K562 (cell line): ENCODE results near the gene PDE9A. TPM values are rescaled to one million over a fixed set of nuclear protein-coding genes. Genes with fewer than 3 reads are reported as not detected.
A peak's percentile ranks its signal among the peaks of the same experiment; 100 is the strongest.

Experiments
- ATAC-seq: fragments of 200-7000 bp; cut with Tn5 transposase; 3 replicates; pipeline ENCODE4 v1.9.1; 2020; ENCODE audit warnings: moderate library complexity
- BruUV-seq: library from RNA; stranded (reverse); fragments of 400-500 nt; replicated peaks from 2 replicates; lab custom pipeline; 2021; lab: Mats Ljungman, UMichigan
- CTCF ChIA-PET: fragments of 300-600 bp; formaldehyde crosslinking; extraction: SDS; loops from one replicate; lab custom pipeline; 2021; ENCODE audit warnings: low intra/inter-chr PET ratio; lab: Yijun Ruan, JAX
- POLR2A ChIA-PET: fragments of 300-600, 350-650 bp; sonication (Branson Sonifier 250); formaldehyde crosslinking; extraction: SDS; loops from one replicate; lab custom pipeline; 2021; ENCODE audit warnings: antibody characterized with exemption, inconsistent platforms; lab: Yijun Ruan, JAX
- DNase-seq, 4 experiments: peaks; one replicate each; pipeline versions ENCODE4 v3.0.0 to v3.0.0-alpha.2; 2011 to 2018; ENCODE audit warnings: low spot score in 3 of 4, mixed read lengths in 3 of 4; ENCODE audit errors: extremely low read depth in 1 of 4
- FAIRE-seq: peaks from 2 replicates; lab custom pipeline; 2011; peaks lifted over from hg19 to GRCh38; lab: Jason Lieb, UNC
- H2AFZ ChIP-seq: 2 replicates; pipeline ENCODE4 v1.6.0; 2011; ENCODE audit warnings: low read depth, low read length, control low read depth, inconsistent platforms
- H3K27ac ChIP-seq: fragments of 200-600 bp; 3 replicates; pipeline ENCODE4 v1.8.0; 2011; ENCODE audit warnings: low read depth, mild to moderate bottlenecking, control low read depth, inconsistent platforms, low read length, moderate library complexity, mixed read lengths; ENCODE audit errors: extremely low read depth
- H3K27me3 ChIP-seq, 2 experiments: fragments of 300-600 bp in 1 of 2; 2 replicates in 1 of 2; 3 replicates in 1 of 2; pipeline versions ENCODE4 v1.6.0 to v1.8.0; 2011; ENCODE audit warnings: inconsistent platforms in 2 of 2, low read length in 2 of 2, mild to moderate bottlenecking in 1 of 2, mixed read lengths in 1 of 2, moderate library complexity in 1 of 2; ENCODE audit not compliant: control insufficient read depth in 2 of 2, insufficient read depth in 2 of 2
- H3K36me3 ChIP-seq: fragments of 300-600 bp; 3 replicates; pipeline ENCODE4 v1.8.0; 2011; ENCODE audit warnings: mild to moderate bottlenecking, low read length, inconsistent platforms; ENCODE audit not compliant: control insufficient read depth, insufficient read depth
- H3K4me1 ChIP-seq, 2 experiments: fragments of 200-600 bp in 1 of 2; replicated peaks in 1 of 2; 2 replicates in 1 of 2; 3 replicates in 1 of 2; pipeline versions ENCODE4 v1.5.1 to v1.8.0; 2011; ENCODE audit warnings: inconsistent platforms in 2 of 2, low read length in 2 of 2, mild to moderate bottlenecking in 1 of 2, mixed read lengths in 1 of 2, moderate library complexity in 1 of 2; ENCODE audit not compliant: control insufficient read depth in 2 of 2, insufficient read depth in 2 of 2
- H3K4me2 ChIP-seq: 2 replicates; pipeline ENCODE4 v1.6.1; 2011; ENCODE audit warnings: low read length, control low read depth, inconsistent platforms, mixed read lengths; ENCODE audit not compliant: insufficient read depth
- H3K4me3 ChIP-seq: fragments of 200-600 bp; sonication (generic), shearing (Covaris generic); 2 replicates; pipeline ENCODE4 v1.5.1; 2016; ENCODE audit warnings: control low read depth, inconsistent platforms
- H3K79me2 ChIP-seq: fragments of 200-600 bp; 3 replicates; pipeline ENCODE4 v1.8.0; 2011; ENCODE audit warnings: low read length, inconsistent platforms; ENCODE audit not compliant: control insufficient read depth, insufficient read depth
- H3K9ac ChIP-seq, 2 experiments: 2 replicates each; pipeline versions ENCODE4 v1.6.0 to v1.6.1; 2011; ENCODE audit warnings: low read depth in 2 of 2, low read length in 2 of 2, control low read depth in 1 of 2, inconsistent platforms in 1 of 2, mild to moderate bottlenecking in 1 of 2, mixed read lengths in 1 of 2; ENCODE audit not compliant: insufficient read depth in 1 of 2
- H3K9me1 ChIP-seq: one replicate; pipeline ENCODE4 v1.6.0; 2011; ENCODE audit warnings: inconsistent platforms, mild to moderate bottlenecking, low read length, moderate library complexity; ENCODE audit not compliant: control insufficient read depth, insufficient read depth
- H3K9me3 ChIP-seq: replicated peaks from 2 replicates; pipeline ENCODE4 v1.5.1; 2011; ENCODE audit warnings: low read depth, low read length, inconsistent platforms; ENCODE audit not compliant: control insufficient read depth, insufficient read depth
- H4K20me1 ChIP-seq: replicated peaks from 2 replicates; pipeline ENCODE4 v1.6.1; 2011; ENCODE audit warnings: low read length, inconsistent platforms, mixed read lengths; ENCODE audit not compliant: control insufficient read depth, insufficient read depth
- ATF3 ChIP-seq, 2 experiments: fragments of 450-650 bp in 1 of 2; sonication (generic) in 1 of 2; formaldehyde crosslinking in 1 of 2; IDR thresholded peaks in 1 of 2; conservative IDR thresholded peaks in 1 of 2; 2 replicates each; pipeline versions ENCODE4 v1.6.1 to v1.8.1; 2016 to 2023; ENCODE audit warnings: mild to moderate bottlenecking in 2 of 2, moderate library complexity in 2 of 2, inconsistent platforms in 1 of 2, missing genetic modification reagents in 1 of 2
- CTCF ChIP-seq, 3 experiments: IDR thresholded peaks in 2 of 3; conservative IDR thresholded peaks in 1 of 3; 2 replicates each; pipeline ENCODE4 v1.5.1; 2011 to 2012; ENCODE audit warnings: low read length in 3 of 3, mild to moderate bottlenecking in 3 of 3, control low read depth in 2 of 3, improper control_type of control experiment in 1 of 3, inconsistent platforms in 1 of 3, low read depth in 1 of 3, mixed read lengths in 1 of 3, moderate library complexity in 1 of 3; ENCODE audit not compliant: insufficient read depth in 2 of 3
- CXXC5 ChIP-seq: fragments of 250-450 bp; sonication (Bioruptor Pico); IDR thresholded peaks from 2 replicates; pipeline ENCODE4 v1.8.0; 2022; ENCODE audit warnings: inconsistent platforms, mild to moderate bottlenecking, moderate library complexity
- DLX4 ChIP-seq: fragments of 250-450 bp; sonication (Bioruptor Pico); IDR thresholded peaks from 2 replicates; pipeline ENCODE4 v1.6.1; 2021; ENCODE audit warnings: mild to moderate bottlenecking
- ELF4 ChIP-seq: fragments of 450-650 bp; formaldehyde crosslinking; IDR thresholded peaks from 2 replicates; pipeline ENCODE4 v1.4.0; 2022; ENCODE audit warnings: missing genetic modification characterization
- HNRNPK ChIP-seq: fragments of 200-400 bp; formaldehyde crosslinking; IDR thresholded peaks from one replicate; pipeline ENCODE4 v1.6.1; 2018; ENCODE audit warnings: mild to moderate bottlenecking, low read depth, low read length; ENCODE audit not compliant: poor library complexity, severe bottlenecking
- KHSRP ChIP-seq: fragments of 450-650 bp; IDR thresholded peaks from 2 replicates; pipeline ENCODE4 v1.6.1; 2017
- MTA3 ChIP-seq: fragments of 450-650 bp; formaldehyde crosslinking; IDR thresholded peaks from 2 replicates; pipeline ENCODE4 v1.6.1; 2017; ENCODE audit warnings: mild to moderate bottlenecking, borderline replicate concordance
- OTX1 ChIP-seq: fragments of 450-650 bp; formaldehyde crosslinking; IDR thresholded peaks from 2 replicates; pipeline ENCODE4 v1.4.0; 2022; ENCODE audit warnings: mild to moderate bottlenecking
- SAFB ChIP-seq: fragments of 200-400 bp; formaldehyde crosslinking; IDR thresholded peaks from 2 replicates; pipeline ENCODE4 v1.6.1; 2017; ENCODE audit warnings: low read depth, low read length, borderline replicate concordance
- SIN3A ChIP-seq, 2 experiments: fragments of 150-350 bp in 1 of 2; IDR thresholded peaks; 2 replicates each; pipeline ENCODE4 v1.6.1; 2011 to 2016; ENCODE audit warnings: borderline replicate concordance in 2 of 2, low read depth in 2 of 2, low read length in 2 of 2, mild to moderate bottlenecking in 2 of 2, moderate library complexity in 2 of 2; ENCODE audit not compliant: control insufficient read depth in 1 of 2
- SRSF1 ChIP-seq: fragments of 200-400 bp; formaldehyde crosslinking; IDR thresholded peaks from 2 replicates; pipeline ENCODE4 v1.6.1; 2017; ENCODE audit warnings: mild to moderate bottlenecking, low read depth, low read length, moderate library complexity
- THAP12 ChIP-seq: fragments of 250-450 bp; sonication (Bioruptor Pico); IDR thresholded peaks from 2 replicates; pipeline ENCODE4 v1.9.0; 2021; ENCODE audit warnings: mild to moderate bottlenecking, inconsistent platforms
- WGBS: fragments of 100-300 bp; shearing (Covaris generic); methylation state at CpG from one replicate; pipeline ENCODE4 v1.1.6; 2016; ENCODE audit warnings: low coverage, mixed read lengths; ENCODE audit not compliant: insufficient coverage; ENCODE audit errors: missing lambda C conversion rate; 5-methylcytosine and 5-hydroxymethylcytosine counted together
- in situ Hi-C: fragments of 300-500 bp; cut with MboI; formaldehyde crosslinking; loops from 4 replicates; pipeline ENCODE4 v1.15.0; 2018; ENCODE audit warnings: inconsistent platforms, mixed read lengths
- intact Hi-C: fragments of 100-400 bp; cut with micrococcal nuclease; formaldehyde crosslinking; loops from 2 replicates; pipeline ENCODE4 v1.14.2; 2022
- polyA plus RNA-seq, 8 experiments: library from polyadenylated mRNA; depleted of rRNA in 4 of 8; stranded (reverse) in 5 of 8; unstranded in 3 of 8; fragments of >200 nt; fragmentation: Nextera tagmentation in 2 of 8; fragmentation: Illumina TruSeq in 1 of 8; extraction: Ambion mirVana in 2 of 8; extraction: Trizol in 1 of 8; gene quantifications; 2 replicates each; pipeline versions ENCODE4 v1.2.1 to v1.2.3, GENCODE V29; 2011 to 2014; ENCODE audit warnings: inconsistent platforms in 1 of 8, missing spikeins in 1 of 8
- total RNA-seq, 7 experiments: library from RNA; depleted of rRNA in 6 of 7; stranded (reverse); fragments of >200 nt in 6 of 7; fragmentation: Illumina TruSeq in 2 of 7; extraction: Trizol in 2 of 7; gene quantifications; 2 replicates each; pipeline versions ENCODE4 v1.2.1 to v1.2.3, GENCODE V29; 2011 to 2021; ENCODE audit warnings: low replicate concordance in 1 of 7

PDE9A gene
- total and polyA plus RNA-seq, 9 of the 15 experiments (the other 6 are each of a cell fraction or from before 2014, with no cell fraction given), result 0.07 to 0.27 TPM; not detected in 7

- no peaks in the 10 kb centered on the region for H3K9me1 ChIP-seq
- H3K4me3 ChIP-seq, result no peak overlapping the region
- BruUV-seq, result no TSS peak
- no peak overlapping the region for H2AFZ ChIP-seq
- peaks cover 24 to 54% of the 10 kb centered on the region in 2 experiments; a peak in 4 of 5 replicates for H3K27me3 ChIP-seq
- H3K79me2 ChIP-seq, result no peaks in the 10 kb centered on the region
- ATAC-seq (no peak), FAIRE-seq (peak; percentile 42), DNase-seq (no peak)
- H3K4me2 ChIP-seq, result peak overlapping the region; percentile 21; the same call in 1 of the 2 replicates
- intact Hi-C loops (no loop called here), in situ Hi-C loops (no loop called here)
- WGBS, result 13% methylated on average over 19 of the region's 20 CpGs
- H4K20me1 ChIP-seq, result peaks cover 24% of the 10 kb centered on the region
- CTCF ChIA-PET, result no interaction called here
- H3K36me3 ChIP-seq, result no peaks in the 10 kb centered on the region
- POLR2A ChIA-PET, result no interaction called here
- H3K9ac ChIP-seq, result no peak overlapping the region
- H3K27ac ChIP-seq, result no peak overlapping the region
- no peaks in the 10 kb centered on the region; the same call in 1 of the 2 replicates for H3K9me3 ChIP-seq
- H3K4me1 ChIP-seq, result peaks cover 15 to 19% of the 10 kb centered on the region in 2 experiments
- TF ChIP-seq CXXC5 (CRISPR knock-in tag) (no peak), KHSRP (no peak), ATF3 (IDR thresholded peaks at IDR 0.05) (no peak), ATF3 (CRISPR knock-in tag; conservative IDR thresholded peaks at IDR 0.05) (no peak), HNRNPK (no peak), OTX1 (CRISPR knock-in tag) (0 out of 2 replicates have a peak, but pooled peaks have one; percentile 19), SAFB (no peak), SRSF1 (no peak), DLX4 (CRISPR knock-in tag) (no peak), THAP12 (CRISPR knock-in tag) (no peak), MTA3 (no peak), ELF4 (CRISPR knock-in tag) (peak; percentile 3; the same call in 1 of the 2 replicates), CTCF (IDR thresholded peaks at IDR 0.05 in 2 of 3, conservative IDR thresholded peaks at IDR 0.05 in 1 of 3; ENCODE audit: insufficient read depth in 2 of 3, low read depth in 1 of 3, low read length in 3 of 3) (no peak), SIN3A (IDR thresholded peaks at IDR 0.05; ENCODE audit: borderline replicate concordance in 2 of 2, control insufficient read depth in 1 of 2, low read depth in 2 of 2, low read length in 2 of 2) (no peak)
Measured at GRCh38 chr21:42662430-42663199, 9.2 kb downstream of the PDE9A start.
